ENCODE data around the gene TMPRSS2. TPM values are rescaled to one million over a fixed set of nuclear protein-coding genes. Genes with fewer than 3 reads are reported as not detected.

Gene TMPRSS2
- total RNA-seq, 1 donor from 2014 or later = 0.12 TPM

DNA sequence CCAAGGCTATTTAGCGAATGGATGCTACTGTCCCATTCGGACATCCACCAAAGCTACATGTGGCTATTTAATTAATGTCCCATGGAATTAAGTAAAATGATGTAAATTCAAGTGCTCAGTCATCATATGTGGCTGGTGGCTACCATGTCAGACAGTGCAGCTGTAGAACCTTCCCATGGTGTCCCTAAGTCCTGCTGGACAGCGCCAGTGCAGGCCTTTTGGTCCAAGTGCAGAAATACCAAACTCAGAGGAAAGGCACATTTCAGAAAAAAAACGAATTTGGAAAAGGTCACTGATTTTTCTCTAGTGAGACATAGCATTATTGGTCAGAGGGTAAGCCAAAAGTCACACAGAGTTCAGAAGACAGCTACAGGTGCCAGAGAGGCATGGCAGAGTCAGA lies 17.6 kb downstream of the TMPRSS2 start:
- TF ChIP-seq, protein P1, sequence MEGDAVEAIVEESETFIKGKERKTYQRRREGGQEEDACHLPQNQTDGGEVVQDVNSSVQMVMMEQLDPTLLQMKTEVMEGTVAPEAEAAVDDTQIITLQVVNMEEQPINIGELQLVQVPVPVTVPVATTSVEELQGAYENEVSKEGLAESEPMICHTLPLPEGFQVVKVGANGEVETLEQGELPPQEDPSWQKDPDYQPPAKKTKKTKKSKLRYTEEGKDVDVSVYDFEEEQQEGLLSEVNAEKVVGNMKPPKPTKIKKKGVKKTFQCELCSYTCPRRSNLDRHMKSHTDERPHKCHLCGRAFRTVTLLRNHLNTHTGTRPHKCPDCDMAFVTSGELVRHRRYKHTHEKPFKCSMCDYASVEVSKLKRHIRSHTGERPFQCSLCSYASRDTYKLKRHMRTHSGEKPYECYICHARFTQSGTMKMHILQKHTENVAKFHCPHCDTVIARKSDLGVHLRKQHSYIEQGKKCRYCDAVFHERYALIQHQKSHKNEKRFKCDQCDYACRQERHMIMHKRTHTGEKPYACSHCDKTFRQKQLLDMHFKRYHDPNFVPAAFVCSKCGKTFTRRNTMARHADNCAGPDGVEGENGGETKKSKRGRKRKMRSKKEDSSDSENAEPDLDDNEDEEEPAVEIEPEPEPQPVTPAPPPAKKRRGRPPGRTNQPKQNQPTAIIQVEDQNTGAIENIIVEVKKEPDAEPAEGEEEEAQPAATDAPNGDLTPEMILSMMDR (IDR thresholded peaks at IDR 0.05) = no peak
- Mint-ChIP-seq H3K9me3 (ENCODE audit: low read depth) (no peaks in the 10 kb centered on the region), H3K27ac (ENCODE audit: unreplicated experiment) (no peak overlapping the region), H3K36me3 (ENCODE audit: low read depth) (peaks cover 3% of the 10 kb centered on the region), H3K4me1 (ENCODE audit: low read depth) (peaks cover 22% of the 10 kb centered on the region), H3K4me3 (ENCODE audit: unreplicated experiment) (no peak overlapping the region), H3K27me3 (ENCODE audit: low read depth) (peaks cover 7% of the 10 kb centered on the region)
- no peak for DNase-seq (ENCODE audit: low spot score)

DNA sequence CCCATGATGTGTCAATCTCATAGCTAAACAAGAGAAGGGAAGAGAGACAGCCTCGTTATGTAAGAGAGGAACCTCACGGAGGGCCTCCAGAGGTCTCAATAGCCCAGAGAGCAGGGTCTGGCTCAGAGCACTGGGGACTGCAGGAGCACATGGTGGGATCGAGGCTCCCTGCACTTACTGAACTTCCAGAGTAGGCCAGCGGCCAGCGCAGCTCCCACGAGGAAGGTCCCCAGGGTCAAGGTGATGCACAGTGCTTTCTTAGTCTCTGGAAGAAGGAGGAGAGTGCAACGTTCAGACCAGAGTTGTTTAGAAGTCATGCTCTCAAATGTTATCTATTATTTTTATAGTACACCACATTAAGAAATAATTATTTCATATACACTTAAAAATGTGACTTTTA lies 18.6 kb downstream of the TMPRSS2 start:
- Mint-ChIP-seq H3K27me3 (ENCODE audit: low read depth) (peaks cover 7% of the 10 kb centered on the region), H3K4me3 (ENCODE audit: unreplicated experiment) (no peak overlapping the region), H3K4me1 (ENCODE audit: low read depth) (peaks cover 22% of the 10 kb centered on the region), H3K27ac (ENCODE audit: unreplicated experiment) (no peak overlapping the region), H3K36me3 (ENCODE audit: low read depth) (peaks cover 3% of the 10 kb centered on the region), H3K9me3 (ENCODE audit: low read depth) (no peaks in the 10 kb centered on the region)
- DNase-seq (ENCODE audit: low spot score) = no peak
- TF ChIP-seq, protein P1 (IDR thresholded peaks at IDR 0.05) = no peak

DNA sequence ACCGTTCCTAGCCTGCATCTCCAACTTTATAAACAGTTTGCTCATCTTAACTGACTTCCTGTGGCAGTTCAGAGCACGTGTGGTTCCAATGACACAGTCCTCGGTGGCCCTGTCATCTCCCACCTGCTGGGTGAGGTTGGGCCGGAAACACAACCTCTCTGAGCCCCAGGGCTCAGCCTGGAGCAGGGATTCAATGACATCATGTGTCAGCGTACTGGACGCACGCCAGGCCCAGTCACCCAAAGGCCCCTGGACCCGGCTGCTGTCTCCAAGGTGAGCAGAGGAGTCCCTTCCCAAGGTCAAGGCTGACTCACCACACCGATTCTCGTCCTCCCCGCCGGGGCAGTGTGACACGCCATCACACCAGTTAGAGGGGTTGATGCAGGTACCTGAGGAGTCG lies 19.9 kb downstream of the TMPRSS2 start:
- peaks cover 4% of the 10 kb centered on the region for H3K27me3 Mint-ChIP-seq (ENCODE audit: low read depth)
- H3K4me1 Mint-ChIP-seq (ENCODE audit: low read depth) = peaks cover 22% of the 10 kb centered on the region
- H3K9me3 Mint-ChIP-seq (ENCODE audit: low read depth) = no peaks in the 10 kb centered on the region
- no peaks in the 10 kb centered on the region for H3K36me3 Mint-ChIP-seq (ENCODE audit: low read depth)
- H3K4me3 Mint-ChIP-seq (ENCODE audit: unreplicated experiment) = no peak overlapping the region
- TF ChIP-seq, protein P1 (IDR thresholded peaks at IDR 0.05) = no peak
- H3K27ac Mint-ChIP-seq (ENCODE audit: unreplicated experiment) = no peak overlapping the region
- no peak for DNase-seq (ENCODE audit: low spot score)

DNA sequence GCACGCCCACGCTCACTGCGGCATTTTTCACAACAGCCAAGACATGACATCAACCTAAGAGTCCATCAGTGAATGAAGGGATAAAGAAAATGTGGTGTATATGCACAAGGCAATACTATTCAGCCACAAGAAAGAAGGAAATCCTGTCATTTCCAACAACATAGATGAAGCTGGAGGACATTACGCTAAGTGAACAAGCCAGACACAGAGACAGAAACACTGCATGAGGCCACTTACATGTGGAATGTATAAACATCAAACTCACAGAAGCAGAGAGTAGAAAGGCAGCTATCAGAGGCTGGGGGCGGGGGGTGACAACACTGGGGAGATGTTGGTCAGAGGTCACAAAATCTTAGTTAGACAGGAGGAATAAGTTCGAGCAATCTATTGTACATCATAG lies 20.9 kb downstream of the TMPRSS2 start:
- H3K4me1 Mint-ChIP-seq (ENCODE audit: low read depth) = peaks cover 31% of the 10 kb centered on the region
- H3K27ac Mint-ChIP-seq (ENCODE audit: unreplicated experiment) = no peak overlapping the region
- H3K4me3 Mint-ChIP-seq (ENCODE audit: unreplicated experiment) = no peak overlapping the region
- peaks cover 3% of the 10 kb centered on the region for H3K27me3 Mint-ChIP-seq (ENCODE audit: low read depth)
- H3K36me3 Mint-ChIP-seq (ENCODE audit: low read depth) = no peaks in the 10 kb centered on the region
- TF ChIP-seq, protein P1 (IDR thresholded peaks at IDR 0.05) = no peak
- H3K9me3 Mint-ChIP-seq (ENCODE audit: low read depth) = no peaks in the 10 kb centered on the region
- no peak for DNase-seq (ENCODE audit: low spot score)

DNA sequence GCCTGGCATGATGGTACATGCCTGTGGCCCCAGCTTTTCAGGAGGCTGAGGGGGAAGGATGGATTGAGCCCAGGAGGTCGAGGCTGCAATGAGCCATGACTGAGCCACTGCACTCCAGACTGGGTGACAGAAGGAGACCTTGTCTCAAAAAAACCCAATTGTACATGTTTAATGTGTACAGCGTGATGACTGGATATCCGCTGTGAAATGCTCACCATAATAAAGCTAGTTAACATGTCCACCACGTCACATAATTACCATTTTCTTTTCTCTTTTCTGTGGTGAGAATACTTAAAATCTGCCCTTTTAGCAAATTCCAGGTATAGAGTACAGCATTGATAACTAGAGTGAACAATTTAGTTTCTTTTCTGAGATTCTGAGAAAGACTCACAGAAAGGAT lies 24.0 kb downstream of the TMPRSS2 start:
- peaks cover 39% of the 10 kb centered on the region for H3K4me1 Mint-ChIP-seq (ENCODE audit: low read depth)
- no peak overlapping the region for H3K27ac Mint-ChIP-seq (ENCODE audit: unreplicated experiment)
- H3K4me3 Mint-ChIP-seq (ENCODE audit: unreplicated experiment) = no peak overlapping the region
- no peaks in the 10 kb centered on the region for H3K36me3 Mint-ChIP-seq (ENCODE audit: low read depth)
- no peaks in the 10 kb centered on the region for H3K9me3 Mint-ChIP-seq (ENCODE audit: low read depth)
- no peak for DNase-seq (ENCODE audit: low spot score)
- TF ChIP-seq, protein P1 (IDR thresholded peaks at IDR 0.05) = no peak
- H3K27me3 Mint-ChIP-seq (ENCODE audit: low read depth) = no peaks in the 10 kb centered on the region
